Heart left ventricle (tissue), 16 donors: ENCODE measurements around the gene PTGR3. TPM values are rescaled to one million over a fixed set of nuclear protein-coding genes. Genes with fewer than 3 reads are reported as not detected.

ENCODE experiments used
- ATAC-seq, 4 donors: fragments of 200-7000 bp; cut with Tn5 transposase; one replicate each; pipeline ENCODE4 v1.9.1; 2020 to 2022; ENCODE audit warnings: moderate library complexity in 4 of 4, mild to moderate bottlenecking in 3 of 4, moderate number of reproducible peaks in 1 of 4
- DNase-seq, 5 donors: peaks; one replicate each; pipeline ENCODE4 v3.0.0-alpha.2; 2020
- H3K27ac ChIP-seq, 12 donors: fragments of 200-600 bp; sonication (generic) in 4 of 12; one replicate each; pipeline versions ENCODE4 v1.5.0 to v1.8.0; 2016 to 2022; ENCODE audit warnings: mild to moderate bottlenecking in 2 of 12
- H3K27me3 ChIP-seq, 9 donors: fragments of 200-600 bp; sonication (generic) in 2 of 9; one replicate each; pipeline versions ENCODE4 v1.5.1 to v1.8.0; 2016 to 2022; ENCODE audit warnings: mild to moderate bottlenecking in 3 of 9
- H3K36me3 ChIP-seq, 9 donors: fragments of 200-600 bp; sonication (generic) in 2 of 9; one replicate each; pipeline versions ENCODE4 v1.5.0 to v1.8.0; 2018 to 2022; ENCODE audit warnings: mild to moderate bottlenecking in 2 of 9
- H3K4me1 ChIP-seq, 12 donors: fragments of 200-600 bp; sonication (generic) in 4 of 12; one replicate each; pipeline versions ENCODE4 v1.5.0 to v1.8.0; 2016 to 2022; ENCODE audit warnings: mild to moderate bottlenecking in 3 of 12
- H3K4me3 ChIP-seq, 12 donors: fragments of 200-600 bp; sonication (generic) in 4 of 12; one replicate each; pipeline versions ENCODE4 v1.5.0 to v1.8.0; 2017 to 2022; ENCODE audit warnings: mild to moderate bottlenecking in 9 of 12, moderate library complexity in 4 of 12
- H3K9me3 ChIP-seq, 12 donors: fragments of 200-600 bp; sonication (generic) in 4 of 12; one replicate each; pipeline versions ENCODE4 v1.5.0 to v1.8.0; 2016 to 2022; ENCODE audit warnings: mild to moderate bottlenecking in 1 of 12
- POLR2A ChIP-seq, 2 donors: fragments of 450-650 bp; IDR thresholded peaks; one replicate each; pipeline ENCODE4 v1.6.1; 2017; ENCODE audit warnings: antibody characterized with exemption in 2 of 2, mild to moderate bottlenecking in 2 of 2, moderate library complexity in 2 of 2
- WGBS, 4 donors: extraction: QIAGEN DNeasy Blood & Tissue Kit in 2 of 4; methylation state at CpG; one replicate each; pipeline versions ENCODE4 v1.1.5 to v1.1.7; 2013 to 2018; 5-methylcytosine and 5-hydroxymethylcytosine counted together
- intact Hi-C, 10 donors: fragments of 100-400 bp; cut with DNase I; formaldehyde crosslinking; loops; one replicate each; pipeline versions ENCODE4 v1.11.1 to v1.14.2; 2022
- polyA plus RNA-seq, 2 donors: library from polyadenylated mRNA; stranded (reverse); fragments of 200-250 nt; gene quantifications; one replicate each; pipeline ENCODE4 v1.2.3, GENCODE V29; 2013
- total RNA-seq, 9 donors: library from RNA; depleted of rRNA in 2 of 9; stranded (reverse); fragments of >200 nt in 2 of 9; fragmentation: NEBNext Ultra II Directional in 3 of 9; extraction: Animal tissue kit (Norgen Biotek cat#: 25700) in 3 of 9; gene quantifications; one replicate each; pipeline versions ENCODE4 v1.1.0 to v1.2.4, GENCODE V29; 2016 to 2023
- TF ChIP-seq, protein P1 (sequence below), 12 donors: fragments of 200-600 bp; sonication (generic) in 4 of 12; IDR thresholded peaks; one replicate each; pipeline versions ENCODE4 v1.5.0 to v1.8.0; 2018 to 2022; ENCODE audit warnings: antibody characterized with exemption in 12 of 12, mild to moderate bottlenecking in 5 of 12
- donor health status: ischemic (EF 13 %, LVEDD 7.1; RV severe dilation, severe dysfunction).
- donor health status: healthy with polysubstance abuse.
- donor health status: DM: no; HTN: yes; CAD: no.
- donor health status: DM: no; HTN: no; CAD: no.
- donor health status: ischemic (EF 25% LVEDD 6.9; RV normal size, moderate dysfunction).
- donor health status: ischemic (EF 25% LVEDD 5.7; RV mildly dilated, moderate dysfunction).
- donor health status: healthy.
- donor health status: DM: yes; HTN: yes; CAD: no.
- donor health status: ischemic (EF 35%, LVEDD 5.7; RV mildly dilated, moderate dysfunction).
- donor health status: nonischemic (EF 11% LVEDD 7.7; RV severe dilation, severe dysfunction).
- donor health status: DM: yes; HTN: yes; CAD: no.
- donor health status: PGD.
- donor health status: ischemic (EF 29% LVEDD 5.4; RV normal size, mild dysfunction).
- donor health status: nonischemic (EF 23%, LVEDD 6.1; RV moderate dilation, normal function).

PTGR3 gene
- total and polyA plus RNA-seq, 11 donors: 13.6 to 58.2 (median 49.1) TPM

DNA sequence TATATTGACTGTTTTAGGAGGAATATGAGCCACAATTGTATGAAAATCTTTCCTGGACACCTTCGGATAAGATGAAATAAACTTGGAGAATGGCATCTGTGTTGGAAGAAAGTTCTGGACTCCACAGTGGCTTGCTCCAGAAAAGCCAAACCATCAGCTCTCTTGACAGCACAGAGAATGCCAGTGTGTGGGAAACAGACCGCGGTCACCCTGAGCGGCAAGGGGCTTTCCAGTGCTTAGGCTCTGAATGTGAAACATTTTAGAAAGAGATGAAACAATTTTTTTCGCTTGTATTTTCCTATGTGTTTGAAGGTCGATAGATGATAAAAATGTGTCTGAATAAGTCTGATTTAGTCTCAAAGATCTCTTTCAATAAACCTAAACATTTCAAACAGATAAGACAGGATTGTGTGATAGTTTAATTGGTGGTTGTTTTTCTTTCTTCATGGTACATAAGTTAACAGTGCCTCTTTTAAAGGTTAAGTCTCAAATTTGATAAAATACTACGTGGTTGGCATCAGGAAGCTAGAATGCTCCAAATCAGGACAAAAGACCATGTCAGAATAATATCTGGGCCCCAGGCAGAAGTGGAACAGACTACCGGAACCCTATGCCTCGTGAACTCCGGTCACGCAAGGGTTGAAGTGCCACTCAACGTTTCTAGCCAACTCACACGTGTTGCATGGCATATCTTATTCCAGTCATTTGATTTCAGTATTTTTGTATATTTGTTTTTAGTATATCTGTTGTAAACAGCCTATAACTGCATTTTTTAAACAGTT is 28.9 kb downstream of the PTGR3 start:
- WGBS, 4 donors: 92 to 93% (median 92%) methylated on average over 13 of the region's 13 CpGs
- intact Hi-C loops: loop anchor here in 2 of 10 donors (10.0 kb wide), 2 partner anchors 285 to 295 kb away; no protein-coding TSS in a partner anchor
- peaks cover 0 to 2% (median 0%) of the 10 kb centered on the region in 12 donors for H3K4me1 ChIP-seq

GRCh38 chr18:75178376-75178775 is 30.6 kb downstream of the PTGR3 start:
- Histone ChIP-seq H3K9me3 (no peaks in the 10 kb centered on the region), H3K27ac (no peak overlapping the region), H3K4me3 (no peak overlapping the region), H3K27me3 (no peaks in the 10 kb centered on the region), H3K36me3 (no peaks in the 10 kb centered on the region), H3K4me1 (no peaks in the 10 kb centered on the region)
- TF ChIP-seq, protein P1, sequence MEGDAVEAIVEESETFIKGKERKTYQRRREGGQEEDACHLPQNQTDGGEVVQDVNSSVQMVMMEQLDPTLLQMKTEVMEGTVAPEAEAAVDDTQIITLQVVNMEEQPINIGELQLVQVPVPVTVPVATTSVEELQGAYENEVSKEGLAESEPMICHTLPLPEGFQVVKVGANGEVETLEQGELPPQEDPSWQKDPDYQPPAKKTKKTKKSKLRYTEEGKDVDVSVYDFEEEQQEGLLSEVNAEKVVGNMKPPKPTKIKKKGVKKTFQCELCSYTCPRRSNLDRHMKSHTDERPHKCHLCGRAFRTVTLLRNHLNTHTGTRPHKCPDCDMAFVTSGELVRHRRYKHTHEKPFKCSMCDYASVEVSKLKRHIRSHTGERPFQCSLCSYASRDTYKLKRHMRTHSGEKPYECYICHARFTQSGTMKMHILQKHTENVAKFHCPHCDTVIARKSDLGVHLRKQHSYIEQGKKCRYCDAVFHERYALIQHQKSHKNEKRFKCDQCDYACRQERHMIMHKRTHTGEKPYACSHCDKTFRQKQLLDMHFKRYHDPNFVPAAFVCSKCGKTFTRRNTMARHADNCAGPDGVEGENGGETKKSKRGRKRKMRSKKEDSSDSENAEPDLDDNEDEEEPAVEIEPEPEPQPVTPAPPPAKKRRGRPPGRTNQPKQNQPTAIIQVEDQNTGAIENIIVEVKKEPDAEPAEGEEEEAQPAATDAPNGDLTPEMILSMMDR (IDR thresholded peaks at IDR 0.05): no peak
- no peak for TF ChIP-seq POLR2A (IDR thresholded peaks at IDR 0.05)
- no peak for DNase-seq
- intact Hi-C loops: loop anchor here in 2 of 10 donors (10.0 kb wide), 2 partner anchors 286 to 296 kb away; no protein-coding TSS in a partner anchor
- ATAC-seq: no peak
- 92 to 97% (median 95%) methylated on average over 11 of the region's 11 CpGs for WGBS, 4 donors

More for the DNA sequence above, 28.9 kb downstream of the PTGR3 start:
- ATAC-seq (no peak), DNase-seq (no peak)
- Histone ChIP-seq H3K27me3 (no peaks in the 10 kb centered on the region), H3K27ac (no peak overlapping the region), H3K4me3 (no peak overlapping the region), H3K9me3 (no peaks in the 10 kb centered on the region), H3K36me3 (no peaks in the 10 kb centered on the region)
- TF ChIP-seq, protein P1 (IDR thresholded peaks at IDR 0.05): no peak
- no peak for TF ChIP-seq POLR2A (IDR thresholded peaks at IDR 0.05)

GRCh38 chr18:75176849-75177248 is 32.1 kb downstream of the PTGR3 start:
- intact Hi-C loops: loop anchor here in 2 of 10 donors (10.0 kb wide), 2 partner anchors 288 to 298 kb away; no protein-coding TSS in a partner anchor
- Histone ChIP-seq H3K36me3 (no peaks in the 10 kb centered on the region), H3K4me1 (peaks cover 0 to 8% (median 0%) of the 10 kb centered on the region in 12 donors), H3K27ac (no peak overlapping the region), H3K4me3 (no peak overlapping the region), H3K9me3 (no peaks in the 10 kb centered on the region), H3K27me3 (no peaks in the 10 kb centered on the region)
- no peak for TF ChIP-seq POLR2A (IDR thresholded peaks at IDR 0.05)
- TF ChIP-seq, protein P1 (IDR thresholded peaks at IDR 0.05): no peak
- DNase-seq (no peak), ATAC-seq (no peak)
- 61 to 82% (median 73%) methylated on average over 8 of the region's 8 CpGs for WGBS, 4 donors

- intact Hi-C loops: loop anchor here in 7 of 10 donors (2.0 to 10.0 kb wide), 5 partner anchors 31 to 304 kb away; partner anchors contain the start of gene PTGR3 (in 3 of the 7)
- Histone ChIP-seq H3K36me3 (no peaks in the 10 kb centered on the region), H3K27ac (no peak overlapping the region), H3K9me3 (no peaks in the 10 kb centered on the region), H3K27me3 (no peaks in the 10 kb centered on the region), H3K4me3 (no peak overlapping the region), H3K4me1 (peaks cover 0 to 14% (median 5%) of the 10 kb centered on the region in 12 donors)
- TF ChIP-seq, protein P1 (IDR thresholded peaks at IDR 0.05): no peak
- TF ChIP-seq POLR2A (IDR thresholded peaks at IDR 0.05): no peak
- ATAC-seq: no peak
- DNase-seq: no peak
- 79 to 89% (median 85%) methylated on average over 4 of the region's 4 CpGs for WGBS, 4 donors
Observed at GRCh38 chr18:75173738-75174137, 35.2 kb downstream of the PTGR3 start.
